ENCODE measurements around the gene LNPEP.

LNPEP gene

GRCh38 chr5:96957254-96958049, 21.6 kb downstream of the LNPEP start:
- Histone ChIP-seq H3K27me3 (ENCODE audit: control insufficient read depth in 3 of 3, insufficient read depth in 3 of 3, low read depth in 1 of 3, low read length in 3 of 3) (no peaks in the 10 kb centered on the region), H2BK12ac (ENCODE audit: low read length) (no peak overlapping the region), H2BK5ac (ENCODE audit: low read length) (no peak overlapping the region), H3K27ac (replicated peaks; ENCODE audit: low read length) (no peak overlapping the region), H3K18ac (ENCODE audit: low read length) (no peak overlapping the region), H2AFZ (ENCODE audit: low read length) (no peak overlapping the region), H2BK120ac (ENCODE audit: low read depth, low read length) (no peak overlapping the region), H3K14ac (ENCODE audit: low read length) (no peak overlapping the region), H3K4ac (ENCODE audit: low read length) (no peak overlapping the region), H3K9ac (ENCODE audit: low read depth, low read length, poor library complexity) (no peak overlapping the region), H3K4me1 (ENCODE audit: control insufficient read depth in 2 of 2, insufficient read depth in 1 of 2, low read depth in 1 of 2, low read length in 2 of 2) (peaks cover 2% of the 10 kb centered on the region in 2 donors), H4K8ac (ENCODE audit: low read depth, low read length) (no peak overlapping the region), H3K4me3 (ENCODE audit: low read length in 2 of 2) (no peak overlapping the region), H3K9me3 (replicated peaks in 1 of 2; ENCODE audit: control insufficient read depth in 2 of 2, insufficient read depth in 1 of 2, low read depth in 1 of 2, low read length in 2 of 2) (peaks cover 0 to 8% of the 10 kb centered on the region in 2 donors), H3K23ac (ENCODE audit: low read depth, low read length, poor library complexity) (no peak overlapping the region), H3K36me3 (replicated peaks in 1 of 2; ENCODE audit: control insufficient read depth in 2 of 2, insufficient read depth in 2 of 2, low read length in 2 of 2) (no peaks in the 10 kb centered on the region), H2BK15ac (ENCODE audit: low read length) (no peak overlapping the region), H2AK5ac (ENCODE audit: low read depth, low read length) (no peak overlapping the region), H3K79me1 (ENCODE audit: low read depth, low read length) (no peaks in the 10 kb centered on the region), H3K4me2 (ENCODE audit: insufficient read depth, low read length, poor library complexity, severe bottlenecking) (no peak overlapping the region), H4K91ac (ENCODE audit: low read depth, low read length, poor library complexity) (no peak overlapping the region)
- no CpG with 5 or more reads among the region's 4 CpGs for WGBS, 2 donors (ENCODE audit: extremely low coverage in 2 of 2, insufficient read length in 2 of 2, insufficient replicate concordance in 1 of 2)
- DNase-seq (ENCODE audit: low spot score) = no peak

DNA sequence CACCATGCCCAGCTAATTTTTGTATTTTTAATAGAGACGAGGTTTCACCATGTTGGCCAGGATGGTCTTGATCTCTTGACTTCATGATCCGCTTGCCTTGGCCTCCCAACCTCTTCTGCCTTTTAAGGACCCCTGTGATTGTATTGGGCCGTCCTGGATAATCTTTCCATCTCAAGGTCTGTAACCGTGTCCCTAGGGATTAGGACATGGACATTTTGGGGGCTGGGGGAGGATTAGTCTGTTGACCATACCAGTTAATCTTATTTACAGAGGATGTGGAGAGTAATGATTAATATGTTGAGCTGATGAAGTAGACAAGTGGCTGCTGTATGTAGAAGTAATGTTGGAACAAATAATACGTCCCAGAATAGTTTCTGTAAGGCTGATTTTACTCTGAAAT, 23.1 kb downstream of the LNPEP start:
- WGBS, 2 donors (ENCODE audit: extremely low coverage in 2 of 2, insufficient read length in 2 of 2, insufficient replicate concordance in 1 of 2) = no CpG with 5 or more reads among the region's 5 CpGs
- Histone ChIP-seq H3K4me3 (ENCODE audit: low read length in 2 of 2) (no peak overlapping the region), H3K4me1 (ENCODE audit: control insufficient read depth in 2 of 2, insufficient read depth in 1 of 2, low read depth in 1 of 2, low read length in 2 of 2) (peaks cover 2 to 3% of the 10 kb centered on the region in 2 donors), H2BK15ac (ENCODE audit: low read length) (no peak overlapping the region), H2BK5ac (ENCODE audit: low read length) (no peak overlapping the region), H3K27me3 (ENCODE audit: control insufficient read depth in 3 of 3, insufficient read depth in 3 of 3, low read depth in 1 of 3, low read length in 3 of 3) (no peaks in the 10 kb centered on the region), H2BK120ac (ENCODE audit: low read depth, low read length) (no peak overlapping the region), H3K4ac (ENCODE audit: low read length) (no peak overlapping the region), H3K79me1 (ENCODE audit: low read depth, low read length) (no peaks in the 10 kb centered on the region), H3K9ac (ENCODE audit: low read depth, low read length, poor library complexity) (no peak overlapping the region), H3K23ac (ENCODE audit: low read depth, low read length, poor library complexity) (no peak overlapping the region), H3K14ac (ENCODE audit: low read length) (no peak overlapping the region), H3K27ac (replicated peaks; ENCODE audit: low read length) (no peak overlapping the region), H3K4me2 (ENCODE audit: insufficient read depth, low read length, poor library complexity, severe bottlenecking) (no peak overlapping the region), H4K91ac (ENCODE audit: low read depth, low read length, poor library complexity) (no peak overlapping the region), H2BK12ac (ENCODE audit: low read length) (no peak overlapping the region), H2AK5ac (ENCODE audit: low read depth, low read length) (no peak overlapping the region), H3K18ac (ENCODE audit: low read length) (no peak overlapping the region), H3K36me3 (replicated peaks in 1 of 2; ENCODE audit: control insufficient read depth in 2 of 2, insufficient read depth in 2 of 2, low read length in 2 of 2) (no peaks in the 10 kb centered on the region), H2AFZ (ENCODE audit: low read length) (no peak overlapping the region), H4K8ac (ENCODE audit: low read depth, low read length) (no peak overlapping the region), H3K9me3 (replicated peaks in 1 of 2; ENCODE audit: control insufficient read depth in 2 of 2, insufficient read depth in 1 of 2, low read depth in 1 of 2, low read length in 2 of 2) (peaks cover 0 to 8% of the 10 kb centered on the region in 2 donors)
- DNase-seq (ENCODE audit: low spot score) = no peak

- Histone ChIP-seq H3K14ac (ENCODE audit: low read length) (no peak overlapping the region), H3K18ac (ENCODE audit: low read length) (no peak overlapping the region), H3K4me2 (ENCODE audit: insufficient read depth, low read length, poor library complexity, severe bottlenecking) (no peak overlapping the region), H3K4me1 (ENCODE audit: control insufficient read depth in 2 of 2, insufficient read depth in 1 of 2, low read depth in 1 of 2, low read length in 2 of 2) (peaks cover 2 to 3% of the 10 kb centered on the region in 2 donors), H3K23ac (ENCODE audit: low read depth, low read length, poor library complexity) (no peak overlapping the region), H4K8ac (ENCODE audit: low read depth, low read length) (no peak overlapping the region), H2AFZ (ENCODE audit: low read length) (no peak overlapping the region), H2AK5ac (ENCODE audit: low read depth, low read length) (no peak overlapping the region), H3K36me3 (replicated peaks in 1 of 2; ENCODE audit: control insufficient read depth in 2 of 2, insufficient read depth in 2 of 2, low read length in 2 of 2) (no peaks in the 10 kb centered on the region), H3K4ac (ENCODE audit: low read length) (no peak overlapping the region), H2BK120ac (ENCODE audit: low read depth, low read length) (no peak overlapping the region), H2BK12ac (ENCODE audit: low read length) (no peak overlapping the region), H2BK5ac (ENCODE audit: low read length) (no peak overlapping the region), H3K4me3 (ENCODE audit: low read length in 2 of 2) (no peak overlapping the region), H2BK15ac (ENCODE audit: low read length) (no peak overlapping the region), H3K27me3 (ENCODE audit: control insufficient read depth in 3 of 3, insufficient read depth in 3 of 3, low read depth in 1 of 3, low read length in 3 of 3) (no peaks in the 10 kb centered on the region), H3K9me3 (replicated peaks in 1 of 2; ENCODE audit: control insufficient read depth in 2 of 2, insufficient read depth in 1 of 2, low read depth in 1 of 2, low read length in 2 of 2) (peaks cover 0 to 8% of the 10 kb centered on the region in 2 donors), H3K27ac (replicated peaks; ENCODE audit: low read length) (no peak overlapping the region), H4K91ac (ENCODE audit: low read depth, low read length, poor library complexity) (no peak overlapping the region), H3K79me1 (ENCODE audit: low read depth, low read length) (no peaks in the 10 kb centered on the region), H3K9ac (ENCODE audit: low read depth, low read length, poor library complexity) (no peak overlapping the region)
- no CpG with 5 or more reads among the region's 1 CpG for WGBS, 2 donors (ENCODE audit: extremely low coverage in 2 of 2, insufficient read length in 2 of 2, insufficient replicate concordance in 1 of 2)
- DNase-seq (ENCODE audit: low spot score) = no peak
Measured at GRCh38 chr5:96961053-96961452, 25.2 kb downstream of the LNPEP start.

GRCh38 chr5:96962540-96962991, 26.7 kb downstream of the LNPEP start:
- no peak overlapping the region for H2BK12ac ChIP-seq (ENCODE audit: low read length)
- H3K9ac ChIP-seq (ENCODE audit: low read depth, low read length, poor library complexity) = no peak overlapping the region
- no peak overlapping the region for H3K23ac ChIP-seq (ENCODE audit: low read depth, low read length, poor library complexity)
- WGBS, 2 donors (ENCODE audit: extremely low coverage in 2 of 2, insufficient read length in 2 of 2, insufficient replicate concordance in 1 of 2) = no CpG with 5 or more reads among the region's 4 CpGs
- no peak overlapping the region for H2BK15ac ChIP-seq (ENCODE audit: low read length)
- H2BK120ac ChIP-seq (ENCODE audit: low read depth, low read length) = no peak overlapping the region
- H3K4me3 ChIP-seq (ENCODE audit: low read length in 2 of 2) = no peak overlapping the region
- no peak overlapping the region for H3K18ac ChIP-seq (ENCODE audit: low read length)
- no peaks in the 10 kb centered on the region for H3K27me3 ChIP-seq (ENCODE audit: control insufficient read depth in 3 of 3, insufficient read depth in 3 of 3, low read depth in 1 of 3, low read length in 3 of 3)
- H3K4me2 ChIP-seq (ENCODE audit: insufficient read depth, low read length, poor library complexity, severe bottlenecking) = no peak overlapping the region
- DNase-seq (ENCODE audit: low spot score) = no peak
- no peaks in the 10 kb centered on the region for H3K79me1 ChIP-seq (ENCODE audit: low read depth, low read length)
- H3K4me1 ChIP-seq (ENCODE audit: control insufficient read depth in 2 of 2, insufficient read depth in 1 of 2, low read depth in 1 of 2, low read length in 2 of 2) = peaks cover 0 to 1% of the 10 kb centered on the region in 2 donors
- H4K91ac ChIP-seq (ENCODE audit: low read depth, low read length, poor library complexity) = no peak overlapping the region
- H3K9me3 ChIP-seq (replicated peaks in 1 of 2; ENCODE audit: control insufficient read depth in 2 of 2, insufficient read depth in 1 of 2, low read depth in 1 of 2, low read length in 2 of 2) = peaks cover 0 to 8% of the 10 kb centered on the region in 2 donors
- no peak overlapping the region for H4K8ac ChIP-seq (ENCODE audit: low read depth, low read length)
- no peak overlapping the region for H2AFZ ChIP-seq (ENCODE audit: low read length)
- H2BK5ac ChIP-seq (ENCODE audit: low read length) = no peak overlapping the region
- no peak overlapping the region for H3K14ac ChIP-seq (ENCODE audit: low read length)
- H3K36me3 ChIP-seq (replicated peaks in 1 of 2; ENCODE audit: control insufficient read depth in 2 of 2, insufficient read depth in 2 of 2, low read length in 2 of 2) = no peaks in the 10 kb centered on the region
- H3K4ac ChIP-seq (ENCODE audit: low read length) = no peak overlapping the region
- no peak overlapping the region for H3K27ac ChIP-seq (replicated peaks; ENCODE audit: low read length)
- H2AK5ac ChIP-seq (ENCODE audit: low read depth, low read length) = no peak overlapping the region

Data from neuronal stem cell (in vitro differentiated cells).